Psoas muscle (tissue), 8 donors: ENCODE results near the gene PPP2R2C. TPM values are rescaled to one million over a fixed set of nuclear protein-coding genes. Genes with fewer than 3 reads are reported as not detected.

Experiments used
- ATAC-seq, 4 donors: fragments of 200-7000 bp; cut with Tn5 transposase; one replicate each; pipeline ENCODE4 v1.9.1; 2020; ENCODE audit warnings: moderate library complexity in 3 of 4, mild to moderate bottlenecking in 2 of 4
- DNase-seq, 2 donors: peaks; one replicate each; pipeline ENCODE4 v3.0.0-alpha.2; 2020
- H3K27ac ChIP-seq: fragments of 200-600 bp; one replicate; pipeline ENCODE4 v1.8.0; 2022
- H3K27me3 ChIP-seq, 3 donors: fragments of 200-600 bp in 1 of 3; one replicate each; pipeline versions ENCODE4 v1.6.1 to v1.8.0; 2013 to 2022; ENCODE audit warnings: low read length in 2 of 3, mild to moderate bottlenecking in 2 of 3, moderate library complexity in 1 of 3; ENCODE audit not compliant: insufficient read depth in 3 of 3
- H3K36me3 ChIP-seq, 2 donors: fragments of 200-600 bp in 1 of 2; one replicate each; pipeline versions ENCODE4 v1.6.1 to v1.8.0; 2013 to 2022; ENCODE audit warnings: low read depth in 1 of 2, mild to moderate bottlenecking in 1 of 2, moderate library complexity in 1 of 2; ENCODE audit not compliant: insufficient read depth in 1 of 2
- H3K4me1 ChIP-seq: fragments of 200-600 bp; one replicate; pipeline ENCODE4 v1.8.0; 2022
- H3K4me3 ChIP-seq: fragments of 200-600 bp; one replicate; pipeline ENCODE4 v1.8.0; 2022; ENCODE audit warnings: mild to moderate bottlenecking
- H3K9me3 ChIP-seq: fragments of 200-600 bp; one replicate; pipeline ENCODE4 v1.8.0; 2022
- CTCF ChIP-seq: fragments of 200-600 bp; IDR thresholded peaks from one replicate; pipeline ENCODE4 v1.8.0; 2022; ENCODE audit warnings: antibody characterized with exemption
- WGBS, 3 donors: extraction: QIAGEN DNeasy Blood & Tissue Kit; methylation state at CpG; one replicate each; pipeline versions ENCODE4 v1.1.6 to v1.1.7; 2013; 5-methylcytosine and 5-hydroxymethylcytosine counted together
- intact Hi-C, 2 donors: fragments of 100-400 bp; cut with DNase I; formaldehyde crosslinking; loops; one replicate each; pipeline versions ENCODE4 v1.11.0 to v1.14.2; 2022
- polyA plus RNA-seq, 3 donors: library from polyadenylated mRNA; stranded (reverse); fragments of 200-250 nt; gene quantifications; one replicate each; pipeline ENCODE4 v1.2.3, GENCODE V29; 2013
- total RNA-seq, 4 donors: library from RNA; stranded (reverse); fragmentation: NEBNext Ultra II Directional in 2 of 4; extraction: Animal tissue kit (Norgen Biotek cat#: 25700) in 2 of 4; gene quantifications; one replicate each; pipeline versions ENCODE4 v1.2.1 to v1.2.4, GENCODE V29; 2021 to 2023
- donor health status: healthy with polysubstance abuse.
- donor health status: DM: no; HTN: no; CAD: no; lungs with moderate emphysema.
- donor health status: Bipolar disorder and iron deficiency.
- donor health status: healthy.
- donor health status: DM: yes; HTN: yes; CAD: no.
- donor health status: DM: no; HTN: no; CAD: no.
- donor health status: DM: no; HTN: no; CAD: no.
- donor health status: DM: yes; HTN: yes; CAD: no.

Gene PPP2R2C
- total and polyA plus RNA-seq, 7 donors: 0.08 to 3.2 (median 1.2) TPM

GRCh38 chr4:6464842-6465588, 7.4 kb downstream of the PPP2R2C start:
- WGBS, 3 donors: 65 to 69% (median 67%) methylated on average over 7 of the region's 7 CpGs
- Histone ChIP-seq H3K27ac (no peak overlapping the region), H3K4me3 (no peak overlapping the region), H3K36me3 (no peaks in the 10 kb centered on the region), H3K27me3 (peaks cover 3 to 50% (median 14%) of the 10 kb centered on the region in 3 donors), H3K4me1 (no peaks in the 10 kb centered on the region), H3K9me3 (no peaks in the 10 kb centered on the region)
- intact Hi-C loops: no loop called here
- TF ChIP-seq CTCF: no peak
- DNase-seq: no peak
- ATAC-seq: no peak

GRCh38 chr4:6463311-6464289, 8.8 kb downstream of the PPP2R2C start:
- DNase-seq: peak in 1 of 2 donors; percentile 15
- 68 to 70% (median 69%) methylated on average over 10 to 11 of the region's 11 CpGs for WGBS, 3 donors
- ATAC-seq: no peak
- TF ChIP-seq CTCF: no peak
- intact Hi-C loops: no loop called here
- Histone ChIP-seq H3K27ac (no peak overlapping the region), H3K36me3 (no peaks in the 10 kb centered on the region), H3K9me3 (no peaks in the 10 kb centered on the region), H3K27me3 (peaks cover 2 to 37% (median 7%) of the 10 kb centered on the region in 3 donors), H3K4me1 (no peaks in the 10 kb centered on the region), H3K4me3 (no peak overlapping the region)

GRCh38 chr4:6461301-6462165, 10.9 kb downstream of the PPP2R2C start:
- DNase-seq: no peak
- intact Hi-C loops: no loop called here
- WGBS, 3 donors: 77 to 80% (median 77%) methylated on average over 9 of the region's 9 CpGs
- H3K27ac ChIP-seq: no peak overlapping the region
- no peak overlapping the region for H3K4me3 ChIP-seq
- H3K27me3 ChIP-seq: peaks cover 0 to 20% (median 6%) of the 10 kb centered on the region in 3 donors
- ATAC-seq: no peak
- H3K36me3 ChIP-seq: no peaks in the 10 kb centered on the region
- H3K9me3 ChIP-seq: no peaks in the 10 kb centered on the region
- H3K4me1 ChIP-seq: no peaks in the 10 kb centered on the region
- TF ChIP-seq CTCF: no peak

GRCh38 chr4:6460876-6461275, 11.5 kb downstream of the PPP2R2C start:
- ATAC-seq (no peak), DNase-seq (no peak)
- no peak overlapping the region for H3K4me3 ChIP-seq
- H3K4me1 ChIP-seq: no peaks in the 10 kb centered on the region
- 81 to 83% (median 82%) methylated on average over 9 of the region's 9 CpGs for WGBS, 3 donors
- no peaks in the 10 kb centered on the region for H3K9me3 ChIP-seq
- H3K36me3 ChIP-seq: no peaks in the 10 kb centered on the region
- no peak overlapping the region for H3K27ac ChIP-seq
- H3K27me3 ChIP-seq: peaks cover 0 to 14% (median 6%) of the 10 kb centered on the region in 3 donors
- no peak for TF ChIP-seq CTCF
- intact Hi-C loops: no loop called here
